ENCODE measurements around the gene HOXC9. TPM values are rescaled to one million over a fixed set of nuclear protein-coding genes. Genes with fewer than 3 reads are reported as not detected.

HOXC9 gene
- total RNA-seq, 2 donors from 2014 or later, result not detected

- H3K27me3 ChIP-seq, result peaks cover 3 to 87% of the 10 kb centered on the region in 2 donors
These were observed 30.2 kb upstream of the HOXC9 start for GRCh38 chr12:53969588-53970259.

GRCh38 chr12:53970451-53970850, 29.5 kb upstream of the HOXC9 start:
- ATAC-seq (no peak), DNase-seq (no peak)
- Histone ChIP-seq H3K36me3 (replicated peaks in 1 of 2; ENCODE audit: insufficient read depth in 1 of 2, low read depth in 2 of 2) (no peaks in the 10 kb centered on the region), H3K27ac (no peak overlapping the region), H3K27me3 (peaks cover 3 to 88% of the 10 kb centered on the region in 2 donors), H3K9me3 (no peaks in the 10 kb centered on the region), H3K4me1 (peaks cover 29% of the 10 kb centered on the region), H3K4me3 (no peak overlapping the region)
- TF ChIP-seq POLR2A (IDR thresholded peaks at IDR 0.05) (no peak), CTCF (IDR thresholded peaks at IDR 0.05) (no peak)
- intact Hi-C loops (cut with DNase I), result no loop called here
- 29 to 34% methylated on average over 4 of the region's 4 CpGs for WGBS, 2 donors

More at GRCh38 chr12:53969588-53970259, 30.2 kb upstream of the HOXC9 start:
- intact Hi-C loops (cut with DNase I), result no loop called here
- WGBS, 2 donors, result 17 to 22% methylated on average over 12 of the region's 12 CpGs
- H3K27ac ChIP-seq, result no peak overlapping the region
- H3K9me3 ChIP-seq, result no peaks in the 10 kb centered on the region
- DNase-seq, result no peak
- H3K36me3 ChIP-seq (replicated peaks in 1 of 2; ENCODE audit: insufficient read depth in 1 of 2, low read depth in 2 of 2), result no peaks in the 10 kb centered on the region
- peaks cover 22% of the 10 kb centered on the region for H3K4me1 ChIP-seq
- ATAC-seq, result no peak
- TF ChIP-seq CTCF (IDR thresholded peaks at IDR 0.05) (no peak), POLR2A (IDR thresholded peaks at IDR 0.05) (no peak)
- no peak overlapping the region for H3K4me3 ChIP-seq

- 57 to 64% methylated on average over 3 of the region's 3 CpGs for WGBS, 2 donors
- TF ChIP-seq POLR2A (IDR thresholded peaks at IDR 0.05), result no peak
- no peak for TF ChIP-seq CTCF (IDR thresholded peaks at IDR 0.05)
These were observed 28.8 kb upstream of the HOXC9 start for GRCh38 chr12:53971129-53971528.

GRCh38 chr12:53971686-53972085, 28.3 kb upstream of the HOXC9 start:
- Histone ChIP-seq H3K27me3 (peaks cover 3 to 88% of the 10 kb centered on the region in 2 donors), H3K4me3 (no peak overlapping the region), H3K4me1 (peaks cover 24% of the 10 kb centered on the region), H3K9me3 (no peaks in the 10 kb centered on the region), H3K36me3 (replicated peaks in 1 of 2; ENCODE audit: insufficient read depth in 1 of 2, low read depth in 2 of 2) (no peaks in the 10 kb centered on the region), H3K27ac (no peak overlapping the region)
- intact Hi-C loops (cut with DNase I), result no loop called here
- ATAC-seq (no peak), DNase-seq (no peak)
- 29 to 33% methylated on average over 1 to 2 of the region's 2 CpGs for WGBS, 2 donors
- TF ChIP-seq CTCF (IDR thresholded peaks at IDR 0.05) (no peak), POLR2A (IDR thresholded peaks at IDR 0.05) (no peak)

More at GRCh38 chr12:53971129-53971528, 28.8 kb upstream of the HOXC9 start:
- Histone ChIP-seq H3K27ac (no peak overlapping the region), H3K36me3 (replicated peaks in 1 of 2; ENCODE audit: insufficient read depth in 1 of 2, low read depth in 2 of 2) (no peaks in the 10 kb centered on the region), H3K4me1 (peaks cover 30% of the 10 kb centered on the region), H3K9me3 (no peaks in the 10 kb centered on the region), H3K4me3 (no peak overlapping the region), H3K27me3 (peaks cover 3 to 88% of the 10 kb centered on the region in 2 donors)
- no peak for ATAC-seq
- intact Hi-C loops (cut with DNase I), result no loop called here
- no peak for DNase-seq
